22Rv1 (cell line): Measurements from ENCODE around the gene GCNA.
A peak's percentile ranks its signal among the peaks of the same experiment; 100 is the strongest.

ENCODE experiments used
- CTCF ChIP-seq: fragments of 450-650 bp; IDR thresholded peaks from 2 replicates; pipeline ENCODE4 v1.5.1; 2017; ENCODE audit warnings: mild to moderate bottlenecking
- ZFX ChIP-seq: fragments of 450-650 bp; IDR thresholded peaks from 2 replicates; pipeline ENCODE4 v1.6.1; 2017; ENCODE audit warnings: antibody characterized with exemption, borderline replicate concordance

GRCh38 chrX:71563921-71564320 lies 14.3 kb upstream of the GCNA start:
- 0 out of 2 replicates have a peak, but pooled peaks have one; percentile 5 for TF ChIP-seq CTCF
- TF ChIP-seq ZFX = no peak
